GM21825 (cell line): ENCODE data around the gene NLN.
"Not testable (repeated sequence)": the region's sequence is repeated elsewhere in the genome, so short reads cannot be mapped to it uniquely, and the experiment has no call there.

Experiments used
- ATAC-seq: cut with Tn5 transposase; IDR thresholded peaks from one replicate; pipeline ENCODE4 v1.9.1; 2021; ENCODE audit warnings: mild to moderate bottlenecking, moderate library complexity; ENCODE audit not compliant: unreplicated experiment

Gene NLN

DNA sequence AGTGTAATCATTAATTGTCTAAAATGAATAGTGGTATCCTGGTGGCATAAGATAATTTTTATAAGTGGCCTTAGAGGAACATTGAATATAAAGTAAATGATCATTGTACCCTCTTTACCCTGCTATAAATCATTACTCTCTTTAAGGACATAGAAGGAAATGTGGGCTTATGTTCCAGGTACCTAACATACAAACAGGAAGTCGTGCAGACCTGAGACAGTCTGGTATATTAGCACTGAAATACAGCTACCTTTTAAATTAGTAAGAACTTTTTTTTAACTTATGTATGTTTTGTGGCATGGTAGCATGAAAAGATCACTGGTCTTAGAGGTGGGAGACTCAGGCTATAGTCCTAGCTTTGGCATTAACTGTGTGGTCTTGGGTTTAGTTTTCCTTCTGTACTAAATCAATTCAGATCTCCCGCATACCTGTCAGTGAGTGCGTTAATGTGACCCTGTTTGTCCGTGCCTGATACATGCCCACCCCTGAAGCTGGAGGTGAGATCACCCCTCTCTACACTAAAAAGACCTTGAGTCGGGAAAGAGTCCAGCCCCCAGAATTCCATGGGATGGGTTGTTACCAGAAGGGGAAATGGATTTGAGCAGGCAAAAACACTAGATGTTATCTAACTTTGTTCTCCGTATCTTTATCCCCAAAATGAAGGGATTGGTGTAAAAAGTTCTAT, 145.0 kb downstream of the NLN start:
- ATAC-seq: no peak

DNA sequence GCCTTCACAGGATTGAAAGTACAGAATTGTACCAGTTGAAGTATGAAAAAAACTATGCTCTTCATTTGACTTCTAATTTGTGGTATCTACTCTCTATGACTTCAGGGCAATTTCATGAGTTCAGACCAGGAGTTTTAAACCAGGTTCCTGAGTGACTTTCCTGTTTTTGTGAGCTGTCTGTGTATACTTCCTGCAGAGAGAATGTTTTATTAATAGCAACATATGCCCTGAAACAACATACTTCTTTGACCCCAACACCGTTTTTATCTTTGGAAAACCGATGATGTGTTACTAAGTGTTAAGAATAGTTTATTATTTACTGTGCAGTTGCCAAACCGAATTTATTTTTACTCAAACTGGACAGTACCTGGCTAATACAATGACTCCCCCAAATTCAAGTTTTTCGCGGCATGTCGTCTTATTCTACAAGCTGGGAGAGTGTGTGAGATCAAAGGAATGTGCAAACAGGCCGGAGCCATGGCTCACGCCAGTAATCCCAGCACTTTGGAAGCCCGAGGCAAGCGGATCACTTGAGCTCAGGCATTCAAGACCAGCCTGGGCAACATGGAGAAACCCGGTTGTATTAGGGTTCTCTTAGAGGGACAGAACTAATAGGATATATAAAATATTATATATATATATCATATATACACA, 145.7 kb downstream of the NLN start:
- no peak for ATAC-seq

- no peak for ATAC-seq
Measured at GRCh38 chr5:65868509-65868908, 146.5 kb downstream of the NLN start.

- no peak for ATAC-seq
Measured at GRCh38 chr5:65871182-65871581, 149.2 kb downstream of the NLN start.

DNA sequence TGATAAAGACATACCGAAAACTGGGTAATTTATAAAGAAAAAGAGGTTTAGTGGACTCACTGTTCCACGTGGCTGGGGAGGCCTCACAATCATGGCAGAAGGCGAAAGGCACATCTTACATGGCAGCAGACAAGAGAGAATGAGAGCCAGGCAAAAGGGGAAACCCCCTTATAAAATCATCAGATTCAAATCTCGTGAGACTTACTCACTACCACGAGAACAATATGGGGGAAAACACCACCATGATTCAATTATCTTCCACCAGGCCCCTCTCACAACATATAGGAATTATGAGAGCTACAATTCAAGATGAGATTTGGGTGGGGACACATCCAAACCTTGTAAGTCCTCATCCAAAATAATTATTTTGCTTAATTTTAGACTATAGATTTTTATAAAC, 149.8 kb downstream of the NLN start:
- not testable (repeated sequence) for ATAC-seq

- ATAC-seq: no peak
Measured at GRCh38 chr5:65873181-65873750, 151.3 kb downstream of the NLN start.

GRCh38 chr5:65874241-65874640, 152.2 kb downstream of the NLN start:
- no peak for ATAC-seq

GRCh38 chr5:65876496-65876895, 154.5 kb downstream of the NLN start:
- no peak for ATAC-seq

- no peak for ATAC-seq
Measured at GRCh38 chr5:65876970-65877369, 155.0 kb downstream of the NLN start.
